K562 (cell line): ENCODE measurements around the gene BNC2. TPM values are rescaled to one million over a fixed set of nuclear protein-coding genes. Genes with fewer than 3 reads are reported as not detected.

Source experiments
- ATAC-seq: fragments of 200-7000 bp; cut with Tn5 transposase; 3 replicates; pipeline ENCODE4 v1.9.1; 2020; ENCODE audit warnings: moderate library complexity
- BruUV-seq: library from RNA; stranded (reverse); fragments of 400-500 nt; replicated peaks from 2 replicates; lab custom pipeline; 2021; lab: Mats Ljungman, UMichigan
- CTCF ChIA-PET: fragments of 300-600 bp; formaldehyde crosslinking; extraction: SDS; loops from one replicate; lab custom pipeline; 2021; ENCODE audit warnings: low intra/inter-chr PET ratio; lab: Yijun Ruan, JAX
- POLR2A ChIA-PET: fragments of 300-600, 350-650 bp; sonication (Branson Sonifier 250); formaldehyde crosslinking; extraction: SDS; loops from one replicate; lab custom pipeline; 2021; ENCODE audit warnings: antibody characterized with exemption, inconsistent platforms; lab: Yijun Ruan, JAX
- DNase-seq, 4 experiments: peaks; one replicate each; pipeline versions ENCODE4 v3.0.0 to v3.0.0-alpha.2; 2011 to 2018; ENCODE audit warnings: low spot score in 3 of 4, mixed read lengths in 3 of 4; ENCODE audit errors: extremely low read depth in 1 of 4
- FAIRE-seq: peaks from 2 replicates; lab custom pipeline; 2011; peaks lifted over from hg19 to GRCh38; lab: Jason Lieb, UNC
- H2AFZ ChIP-seq: 2 replicates; pipeline ENCODE4 v1.6.0; 2011; ENCODE audit warnings: low read depth, low read length, control low read depth, inconsistent platforms
- H3K27ac ChIP-seq: fragments of 200-600 bp; 3 replicates; pipeline ENCODE4 v1.8.0; 2011; ENCODE audit warnings: low read depth, mild to moderate bottlenecking, control low read depth, inconsistent platforms, low read length, moderate library complexity, mixed read lengths; ENCODE audit errors: extremely low read depth
- H3K27me3 ChIP-seq, 2 experiments: fragments of 300-600 bp in 1 of 2; 2 replicates in 1 of 2; 3 replicates in 1 of 2; pipeline versions ENCODE4 v1.6.0 to v1.8.0; 2011; ENCODE audit warnings: inconsistent platforms in 2 of 2, low read length in 2 of 2, mild to moderate bottlenecking in 1 of 2, mixed read lengths in 1 of 2, moderate library complexity in 1 of 2; ENCODE audit not compliant: control insufficient read depth in 2 of 2, insufficient read depth in 2 of 2
- H3K36me3 ChIP-seq: fragments of 300-600 bp; 3 replicates; pipeline ENCODE4 v1.8.0; 2011; ENCODE audit warnings: mild to moderate bottlenecking, low read length, inconsistent platforms; ENCODE audit not compliant: control insufficient read depth, insufficient read depth
- H3K4me1 ChIP-seq, 2 experiments: fragments of 200-600 bp in 1 of 2; replicated peaks in 1 of 2; 2 replicates in 1 of 2; 3 replicates in 1 of 2; pipeline versions ENCODE4 v1.5.1 to v1.8.0; 2011; ENCODE audit warnings: inconsistent platforms in 2 of 2, low read length in 2 of 2, mild to moderate bottlenecking in 1 of 2, mixed read lengths in 1 of 2, moderate library complexity in 1 of 2; ENCODE audit not compliant: control insufficient read depth in 2 of 2, insufficient read depth in 2 of 2
- H3K4me2 ChIP-seq: 2 replicates; pipeline ENCODE4 v1.6.1; 2011; ENCODE audit warnings: low read length, control low read depth, inconsistent platforms, mixed read lengths; ENCODE audit not compliant: insufficient read depth
- H3K4me3 ChIP-seq: fragments of 200-600 bp; sonication (generic), shearing (Covaris generic); 2 replicates; pipeline ENCODE4 v1.5.1; 2016; ENCODE audit warnings: control low read depth, inconsistent platforms
- H3K79me2 ChIP-seq: fragments of 200-600 bp; 3 replicates; pipeline ENCODE4 v1.8.0; 2011; ENCODE audit warnings: low read length, inconsistent platforms; ENCODE audit not compliant: control insufficient read depth, insufficient read depth
- H3K9ac ChIP-seq, 2 experiments: 2 replicates each; pipeline versions ENCODE4 v1.6.0 to v1.6.1; 2011; ENCODE audit warnings: low read depth in 2 of 2, low read length in 2 of 2, control low read depth in 1 of 2, inconsistent platforms in 1 of 2, mild to moderate bottlenecking in 1 of 2, mixed read lengths in 1 of 2; ENCODE audit not compliant: insufficient read depth in 1 of 2
- H3K9me1 ChIP-seq: one replicate; pipeline ENCODE4 v1.6.0; 2011; ENCODE audit warnings: inconsistent platforms, mild to moderate bottlenecking, low read length, moderate library complexity; ENCODE audit not compliant: control insufficient read depth, insufficient read depth
- H3K9me3 ChIP-seq: replicated peaks from 2 replicates; pipeline ENCODE4 v1.5.1; 2011; ENCODE audit warnings: low read depth, low read length, inconsistent platforms; ENCODE audit not compliant: control insufficient read depth, insufficient read depth
- H4K20me1 ChIP-seq: replicated peaks from 2 replicates; pipeline ENCODE4 v1.6.1; 2011; ENCODE audit warnings: low read length, inconsistent platforms, mixed read lengths; ENCODE audit not compliant: control insufficient read depth, insufficient read depth
- HMG20B ChIP-seq: fragments of 250-450 bp; sonication (Bioruptor Pico); IDR thresholded peaks from 2 replicates; pipeline ENCODE4 v1.5.0; 2021; ENCODE audit warnings: mild to moderate bottlenecking
- MAZ ChIP-seq, 2 experiments: fragments of 450-650 bp in 1 of 2; sonication (generic) in 1 of 2; formaldehyde crosslinking; IDR thresholded peaks in 1 of 2; conservative IDR thresholded peaks in 1 of 2; 2 replicates each; pipeline versions ENCODE4 v1.4.0 to v1.5.0; 2020; ENCODE audit warnings: mild to moderate bottlenecking in 1 of 2, missing genetic modification reagents in 1 of 2
- NR2C2 ChIP-seq, 2 experiments: fragments of 200-800 bp in 1 of 2; sonication (Bioruptor generic) in 1 of 2; sonication (generic) in 1 of 2; formaldehyde crosslinking in 1 of 2; IDR thresholded peaks; 2 replicates each; pipeline versions ENCODE4 v1.6.1 to v1.8.0; 2016 to 2022; ENCODE audit warnings: mild to moderate bottlenecking in 1 of 2, missing compliant biosample characterization in 1 of 2, missing genetic modification characterization in 1 of 2, missing genetic modification reagents in 1 of 2
- RNF2 ChIP-seq: sonication (generic); IDR thresholded peaks from 2 replicates; pipeline ENCODE4 v1.6.1; 2016
- ZNF444 ChIP-seq: fragments of 250-450 bp; sonication (Bioruptor Pico); IDR thresholded peaks from 2 replicates; pipeline ENCODE4 v1.4.0; 2020; ENCODE audit warnings: mild to moderate bottlenecking, moderate library complexity
- WGBS: fragments of 100-300 bp; shearing (Covaris generic); methylation state at CpG from one replicate; pipeline ENCODE4 v1.1.6; 2016; ENCODE audit warnings: low coverage, mixed read lengths; ENCODE audit not compliant: insufficient coverage; ENCODE audit errors: missing lambda C conversion rate; 5-methylcytosine and 5-hydroxymethylcytosine counted together
- in situ Hi-C: fragments of 300-500 bp; cut with MboI; formaldehyde crosslinking; loops from 4 replicates; pipeline ENCODE4 v1.15.0; 2018; ENCODE audit warnings: inconsistent platforms, mixed read lengths
- intact Hi-C: fragments of 100-400 bp; cut with micrococcal nuclease; formaldehyde crosslinking; loops from 2 replicates; pipeline ENCODE4 v1.14.2; 2022
- polyA plus RNA-seq, 8 experiments: library from polyadenylated mRNA; depleted of rRNA in 4 of 8; stranded (reverse) in 5 of 8; unstranded in 3 of 8; fragments of >200 nt; fragmentation: Nextera tagmentation in 2 of 8; fragmentation: Illumina TruSeq in 1 of 8; extraction: Ambion mirVana in 2 of 8; extraction: Trizol in 1 of 8; gene quantifications; 2 replicates each; pipeline versions ENCODE4 v1.2.1 to v1.2.3, GENCODE V29; 2011 to 2014; ENCODE audit warnings: inconsistent platforms in 1 of 8, missing spikeins in 1 of 8
- total RNA-seq, 7 experiments: library from RNA; depleted of rRNA in 6 of 7; stranded (reverse); fragments of >200 nt in 6 of 7; fragmentation: Illumina TruSeq in 2 of 7; extraction: Trizol in 2 of 7; gene quantifications; 2 replicates each; pipeline versions ENCODE4 v1.2.1 to v1.2.3, GENCODE V29; 2011 to 2021; ENCODE audit warnings: low replicate concordance in 1 of 7
- TF ChIP-seq, protein P1 (sequence below): fragments of 450-650 bp; formaldehyde crosslinking; IDR thresholded peaks from 2 replicates; pipeline ENCODE4 v1.4.0; 2020; ENCODE audit warnings: mild to moderate bottlenecking, mixed read lengths

BNC2 gene
- total and polyA plus RNA-seq, 9 of the 15 experiments (the other 6 are each of a cell fraction or from before 2014, with no cell fraction given) = not detected

DNA sequence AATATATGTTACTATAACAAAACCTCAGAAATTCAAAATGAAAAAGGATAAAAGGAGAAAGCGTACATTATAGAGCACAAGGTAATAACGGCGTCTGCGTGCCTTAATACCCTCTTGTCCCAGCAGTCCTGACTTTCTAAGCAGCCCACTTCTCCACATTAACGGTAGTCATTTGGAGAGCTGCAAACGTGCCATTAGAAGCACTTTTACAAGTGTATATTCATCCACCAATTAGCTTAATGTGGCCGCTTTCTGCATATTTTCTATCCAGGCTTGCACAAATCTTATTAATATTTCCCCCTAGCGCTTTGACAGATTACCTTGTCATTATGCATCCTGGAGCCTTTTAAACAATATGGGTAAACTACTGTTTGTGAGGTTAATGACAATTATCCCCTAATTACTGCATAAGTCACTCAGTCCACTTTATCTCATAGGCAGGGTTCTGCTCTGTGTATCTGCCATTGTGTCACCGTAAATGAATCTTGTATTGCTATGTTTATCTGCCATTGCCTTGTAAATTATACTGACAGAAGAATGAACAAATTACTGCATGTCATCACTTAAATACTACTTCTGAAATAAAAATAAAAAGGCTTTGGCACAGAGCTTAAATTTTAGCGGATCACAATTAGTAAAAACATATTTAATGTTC lies 421.3 kb downstream of the BNC2 start:
- Histone ChIP-seq H3K4me1 (no peaks in the 10 kb centered on the region), H3K9me3 (no peaks in the 10 kb centered on the region), H4K20me1 (no peaks in the 10 kb centered on the region)
- POLR2A ChIA-PET = no interaction called here
- ATAC-seq = no peak
- TF ChIP-seq HMG20B (CRISPR knock-in tag) (no peak), RNF2 (no peak), ZNF444 (no peak), MAZ (CRISPR knock-in tag; conservative IDR thresholded peaks at IDR 0.05 in 1 of 2, IDR thresholded peaks at IDR 0.05 in 1 of 2) (no peak), NR2C2 (CRISPR knock-in tag; IDR thresholded peaks at IDR 0.05) (no peak), NR2C2 (tag; IDR thresholded peaks at IDR 0.05) (no peak)
- TF ChIP-seq, protein P1, sequence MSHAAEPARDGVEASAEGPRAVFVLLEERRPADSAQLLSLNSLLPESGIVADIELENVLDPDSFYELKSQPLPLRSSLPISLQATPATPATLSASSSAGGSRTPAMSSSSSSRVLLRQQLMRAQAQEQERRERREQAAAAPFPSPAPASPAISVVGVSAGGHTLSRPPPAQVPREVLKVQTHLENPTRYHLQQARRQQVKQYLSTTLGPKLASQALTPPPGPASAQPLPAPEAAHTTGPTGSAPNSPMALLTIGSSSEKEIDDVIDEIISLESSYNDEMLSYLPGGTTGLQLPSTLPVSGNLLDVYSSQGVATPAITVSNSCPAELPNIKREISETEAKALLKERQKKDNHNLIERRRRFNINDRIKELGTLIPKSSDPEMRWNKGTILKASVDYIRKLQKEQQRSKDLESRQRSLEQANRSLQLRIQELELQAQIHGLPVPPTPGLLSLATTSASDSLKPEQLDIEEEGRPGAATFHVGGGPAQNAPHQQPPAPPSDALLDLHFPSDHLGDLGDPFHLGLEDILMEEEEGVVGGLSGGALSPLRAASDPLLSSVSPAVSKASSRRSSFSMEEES = no peak
- TF ChIP-seq, all 486 proteins: peak for 0
- in situ Hi-C loops = no loop called here
- H2AFZ ChIP-seq = no peak overlapping the region
- FAIRE-seq = no peak
- CTCF ChIA-PET = no interaction called here
- no peak for DNase-seq
- no peak overlapping the region for H3K4me2 ChIP-seq
- no peaks in the 10 kb centered on the region for H3K36me3 ChIP-seq
- H3K4me3 ChIP-seq = no peak overlapping the region
- no peak overlapping the region for H3K9ac ChIP-seq
- H3K27me3 ChIP-seq = no peaks in the 10 kb centered on the region
- no peaks in the 10 kb centered on the region for H3K79me2 ChIP-seq
- no peak overlapping the region for H3K27ac ChIP-seq
- H3K9me1 ChIP-seq = no peaks in the 10 kb centered on the region
- intact Hi-C loops = no loop called here
- BruUV-seq = no TSS peak
- 1% methylated on average over 10 of the region's 10 CpGs for WGBS
